B cell (primary cell): Measurements from ENCODE around the gene SLC2A11. TPM values are rescaled to one million over a fixed set of nuclear protein-coding genes. Genes with fewer than 3 reads are reported as not detected.
"Not testable (repeated sequence)": the region's sequence is repeated elsewhere in the genome, so short reads cannot be mapped to it uniquely, and the experiment has no call there.

Source experiments
- ATAC-seq: fragments of 200-7000 bp; cut with Tn5 transposase; one replicate; pipeline ENCODE4 v1.10.0; 2021; ENCODE audit warnings: low read depth, mild to moderate bottlenecking, moderate number of reproducible peaks, moderate library complexity
- CTCF ChIA-PET: fragments of 350-600 bp; sonication (Branson Sonifier 250); formaldehyde crosslinking; loops from one replicate; lab custom pipeline; 2021; ENCODE audit warnings: antibody characterized with exemption, inconsistent platforms; lab: Charles Lee
- POLR2A ChIA-PET: fragments of 350-600 bp; sonication (Branson Sonifier 250); formaldehyde crosslinking; loops from one replicate; lab custom pipeline; 2021; ENCODE audit warnings: antibody characterized with exemption; lab: Charles Lee
- DNase-seq: peaks from one replicate; pipeline ENCODE4 v3.0.0; 2013
- H2AFZ ChIP-seq: 2 replicates; pipeline ENCODE4 v1.6.1; 2012; ENCODE audit warnings: mild to moderate bottlenecking, low read depth, low read length; ENCODE audit not compliant: insufficient read depth, poor library complexity, severe bottlenecking
- H3K27ac ChIP-seq, 2 donors: 1 replicate in 1 of 2; 2 replicates in 1 of 2; pipeline ENCODE4 v1.5.1; 2012 to 2013; ENCODE audit warnings: low read length in 2 of 2, mild to moderate bottlenecking in 2 of 2, moderate library complexity in 1 of 2
- H3K27me3 ChIP-seq, 4 experiments: fragments of 200-600 bp in 1 of 4; sonication (generic) in 1 of 4; replicated peaks in 1 of 4; 1 replicate in 2 of 4; 2 replicates in 2 of 4; pipeline versions ENCODE4 v1.6.1 to v1.7.0; 2013 to 2016; ENCODE audit warnings: low read length in 3 of 4, mild to moderate bottlenecking in 2 of 4, mixed read lengths in 1 of 4, moderate library complexity in 1 of 4; ENCODE audit not compliant: insufficient read depth in 4 of 4, control insufficient read depth in 3 of 4; ENCODE audit errors: control extremely low read depth in 1 of 4
- H3K36me3 ChIP-seq, 2 experiments: replicated peaks in 1 of 2; 1 replicate in 1 of 2; 2 replicates in 1 of 2; pipeline versions ENCODE4 v1.6.1 to v1.7.1; 2013; ENCODE audit warnings: low read length in 1 of 2; ENCODE audit not compliant: insufficient read depth in 2 of 2, control insufficient read depth in 1 of 2; ENCODE audit errors: control extremely low read depth in 1 of 2, extremely low read depth in 1 of 2
- H3K4me1 ChIP-seq, 2 donors: fragments of 200-600 bp in 1 of 2; sonication (generic) in 1 of 2; 1 replicate in 1 of 2; 2 replicates in 1 of 2; pipeline versions ENCODE4 v1.5.1 to v1.6.1; 2013 to 2017; ENCODE audit warnings: low read length in 2 of 2; ENCODE audit not compliant: control insufficient read depth in 2 of 2, insufficient read depth in 2 of 2
- H3K4me2 ChIP-seq: replicated peaks from 2 replicates; pipeline ENCODE3; 2012; ENCODE audit warnings: mild to moderate bottlenecking, low read depth, low read length; ENCODE audit not compliant: poor library complexity, severe bottlenecking
- H3K4me3 ChIP-seq, 5 experiments: fragments of 200-600 bp in 1 of 5; sonication (generic) in 1 of 5; 1 replicate in 3 of 5; 2 replicates in 2 of 5; pipeline versions ENCODE4 v1.5.1 to v1.7.0; 2011 to 2016; ENCODE audit warnings: low read length in 4 of 5, mild to moderate bottlenecking in 4 of 5, low read depth in 2 of 5, control low read depth in 1 of 5, moderate library complexity in 1 of 5; ENCODE audit not compliant: insufficient read depth in 1 of 5; ENCODE audit errors: control extremely low read depth in 1 of 5, extremely low read depth in 1 of 5
- H3K79me2 ChIP-seq: fragments of 200-600 bp; sonication (generic); one replicate; pipeline ENCODE4 v1.6.0; 2016; ENCODE audit warnings: low read length; ENCODE audit not compliant: control insufficient read depth, insufficient read depth
- H3K9ac ChIP-seq: fragments of 200-600 bp; sonication (generic); 2 replicates; pipeline ENCODE4 v1.6.1; 2017; ENCODE audit warnings: mild to moderate bottlenecking, low read length, moderate library complexity
- H3K9me3 ChIP-seq, 3 donors: one replicate each; pipeline versions ENCODE4 v1.6.1 to v1.7.1; 2013; ENCODE audit warnings: low read length in 2 of 3; ENCODE audit not compliant: control insufficient read depth in 2 of 3, insufficient read depth in 1 of 3; ENCODE audit errors: control extremely low read depth in 1 of 3
- H4K20me1 ChIP-seq: 2 replicates; pipeline ENCODE4 v1.6.0; 2012; ENCODE audit warnings: mild to moderate bottlenecking, low read length; ENCODE audit not compliant: insufficient read depth, control insufficient read depth, poor library complexity, severe bottlenecking
- H3K27ac Mint-ChIP-seq: one replicate; pipeline ENCODE4 v1.8.0; 2021; ENCODE audit warnings: mixed read lengths
- H3K27me3 Mint-ChIP-seq: one replicate; pipeline ENCODE4 v1.8.0; 2021; ENCODE audit warnings: mixed read lengths
- H3K4me1 Mint-ChIP-seq: one replicate; pipeline ENCODE4 v1.8.0; 2021; ENCODE audit warnings: mixed read lengths
- H3K4me3 Mint-ChIP-seq: one replicate; pipeline ENCODE4 v1.8.0; 2021; ENCODE audit warnings: mixed read lengths
- H3K9me3 Mint-ChIP-seq: one replicate; pipeline ENCODE4 v1.8.0; 2022; ENCODE audit warnings: mixed read lengths; ENCODE audit not compliant: insufficient read depth
- CTCF ChIP-seq: fragments of 200-600 bp; IDR thresholded peaks from one replicate; pipeline ENCODE4 v1.8.0; 2022; ENCODE audit warnings: antibody characterized with exemption, mild to moderate bottlenecking
- EZH2 ChIP-seq: IDR thresholded peaks from 2 replicates; pipeline ENCODE4 v1.6.1; 2012; ENCODE audit warnings: borderline replicate concordance, low read depth, mild to moderate bottlenecking, moderate library complexity, low read length; ENCODE audit not compliant: insufficient read depth, poor library complexity, severe bottlenecking
- WGBS: methylation state at CpG from one replicate; pipeline ENCODE4 v1.1.5; 2013; ENCODE audit warnings: missing lambda C conversion rate; ENCODE audit not compliant: insufficient coverage; 5-methylcytosine and 5-hydroxymethylcytosine counted together
- intact Hi-C: fragments of 100-400 bp; cut with micrococcal nuclease; formaldehyde crosslinking; loops from one replicate; pipeline ENCODE4 v1.10.0; 2022
- polyA plus RNA-seq: library from polyadenylated mRNA; depleted of rRNA; stranded (reverse); fragments of >200 nt; gene quantifications from 2 replicates; pipeline ENCODE4 v1.2.3, GENCODE V29; 2012
- total RNA-seq, 2 donors: library from RNA; stranded (reverse); fragments of 120-200 nt in 1 of 2; gene quantifications; 1 replicate in 1 of 2; 2 replicates in 1 of 2; pipeline versions ENCODE4 v1.2.3 to v1.2.4, GENCODE V29; 2013 to 2022

The SLC2A11 gene
- total and polyA plus RNA-seq, 2 donors (not counting 1 experiment from before 2014, with no cell fraction given): 38.6 to 54.3 TPM

- no peaks in the 10 kb centered on the region for H3K9me3 Mint-ChIP-seq
- Histone ChIP-seq H4K20me1 (no peaks in the 10 kb centered on the region), H3K4me1 (no peaks in the 10 kb centered on the region), H3K27me3 (peaks cover 0 to 12% (median 0%) of the 10 kb centered on the region in 4 experiments), H3K36me3 (peaks cover 0 to 4% of the 10 kb centered on the region in 2 experiments), H3K4me2 (no peak overlapping the region), H2AFZ (no peak overlapping the region), H3K9me3 (no peaks in the 10 kb centered on the region), H3K27ac (no peak overlapping the region), H3K9ac (no peak overlapping the region), H3K4me3 (no peak overlapping the region), H3K79me2 (peaks cover 14% of the 10 kb centered on the region)
- no peaks in the 10 kb centered on the region for H3K27me3 Mint-ChIP-seq
- ChIA-PET POLR2A (no interaction called here), CTCF (interaction anchor here (0.8 kb wide), 1 partner anchor 13 kb away, joined by 4 read pairs; the partner anchor contains the start of gene MIF)
- 95% methylated on average over 4 of the region's 4 CpGs for WGBS
- intact Hi-C loops: no loop called here
- H3K4me1 Mint-ChIP-seq: no peaks in the 10 kb centered on the region
- TF ChIP-seq EZH2 (no peak), CTCF (no peak)
- ATAC-seq (no peak), DNase-seq (no peak)
- H3K4me3 Mint-ChIP-seq: no peak overlapping the region
- no peak overlapping the region for H3K27ac Mint-ChIP-seq
Observed at GRCh38 chr22:23906641-23907040, 49.0 kb downstream of the SLC2A11 start.

GRCh38 chr22:23907423-23907822 lies 49.7 kb downstream of the SLC2A11 start:
- DNase-seq, H3K27ac ChIP-seq, POLR2A ChIA-PET, H3K27ac Mint-ChIP-seq, H3K9me3 Mint-ChIP-seq, intact Hi-C loops, H3K9me3 ChIP-seq, H3K4me1 Mint-ChIP-seq, ATAC-seq, H4K20me1 ChIP-seq, H3K4me2 ChIP-seq, CTCF ChIA-PET, H3K4me1 ChIP-seq, H3K4me3 Mint-ChIP-seq, H3K36me3 ChIP-seq, H3K27me3 Mint-ChIP-seq, H3K4me3 ChIP-seq, H3K9ac ChIP-seq, H2AFZ ChIP-seq: not testable (repeated sequence)
- peaks cover 16% of the 10 kb centered on the region for H3K79me2 ChIP-seq
- H3K27me3 ChIP-seq: peaks cover 0 to 12% (median 0%) of the 10 kb centered on the region in 4 experiments
- no CpG with 5 or more reads among the region's 10 CpGs for WGBS
